ENCODE measurements around the gene PDCL3.

The PDCL3 gene

GRCh38 chr2:100563407-100564247 lies 834 bp downstream of the PDCL3 start:
- peak; percentile 42 to 61 for DNase-seq
- peak overlapping the region; percentile 59 for H2AK5ac ChIP-seq (ENCODE audit: low read length)
- peaks cover 3 to 8% of the 10 kb centered on the region in 2 experiments for H3K4me1 ChIP-seq (ENCODE audit: control insufficient read depth in 1 of 2, insufficient read depth in 2 of 2, low read length in 2 of 2)
- no peak overlapping the region for H3K23ac ChIP-seq (ENCODE audit: low read length)
- peak overlapping the region; percentile 64 for H2BK5ac ChIP-seq (ENCODE audit: low read depth, low read length, poor library complexity)
- H4K91ac ChIP-seq (ENCODE audit: low read depth, low read length): peak overlapping the region; percentile 93
- H3K27me3 ChIP-seq (ENCODE audit: insufficient read depth, low read length): no peaks in the 10 kb centered on the region
- H3K36me3 ChIP-seq (ENCODE audit: control insufficient read depth in 1 of 2, insufficient read depth in 2 of 2, low read length in 2 of 2): peaks cover 6 to 10% of the 10 kb centered on the region in 2 experiments
- no CpG with 5 or more reads among the region's 24 CpGs for WGBS (ENCODE audit: extremely low coverage, insufficient coverage, insufficient read length)
- peak overlapping the region; percentile 92 for H3K18ac ChIP-seq (ENCODE audit: low read length)
- H4K12ac ChIP-seq (ENCODE audit: low read depth, low read length): peak overlapping the region; percentile 98
- peak overlapping the region; percentile 88 for H2BK120ac ChIP-seq (ENCODE audit: insufficient read depth, low read length, poor library complexity)
- H3K79me1 ChIP-seq (ENCODE audit: low read length): peaks cover 6% of the 10 kb centered on the region
- peaks cover 4% of the 10 kb centered on the region for H3K79me2 ChIP-seq (ENCODE audit: control insufficient read depth, insufficient read depth, low read length, poor library complexity)
- H3K4ac ChIP-seq (ENCODE audit: low read depth, low read length): peak overlapping the region; percentile 91
- H3K9me3 ChIP-seq (ENCODE audit: insufficient read depth, low read depth, low read length): no peaks in the 10 kb centered on the region
- H4K8ac ChIP-seq (ENCODE audit: low read depth, low read length): peak overlapping the region; percentile 88
- H3K9ac ChIP-seq (ENCODE audit: low read length): peak overlapping the region; percentile 88
- peak overlapping the region; percentile 83 for H2AFZ ChIP-seq (ENCODE audit: insufficient read depth, low read length, poor library complexity)
- H3K27ac ChIP-seq (ENCODE audit: low read depth, low read length): peak overlapping the region; percentile 91
- H3K4me2 ChIP-seq (ENCODE audit: low read length): peak overlapping the region; percentile 47
- peak overlapping the region; percentile 79 for H3K4me3 ChIP-seq (ENCODE audit: low read depth, low read length)
- no peak overlapping the region for H2BK12ac ChIP-seq (ENCODE audit: low read length)
- peak overlapping the region; percentile 97 for H3K14ac ChIP-seq (ENCODE audit: low read length)

DNA sequence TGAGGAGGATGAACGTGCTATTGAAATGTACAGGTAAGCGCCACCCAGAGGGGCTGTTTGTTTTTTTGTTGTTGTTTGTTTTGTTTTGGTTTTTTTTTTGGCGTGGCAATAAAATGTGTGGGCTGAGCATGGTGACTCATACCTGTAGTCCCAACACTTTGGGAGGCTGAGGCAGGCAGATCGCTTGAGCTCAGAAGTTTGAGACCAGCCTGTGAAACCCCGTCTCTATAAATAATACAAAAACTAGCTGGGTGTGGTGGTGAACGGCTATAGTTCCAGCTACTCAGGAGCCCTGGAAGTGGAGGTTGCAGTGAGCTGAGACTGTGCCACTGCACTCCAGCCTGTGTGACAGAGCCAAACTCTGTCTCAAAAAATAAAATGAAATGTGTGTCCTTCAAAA lies 6.2 kb downstream of the PDCL3 start:
- no peaks in the 10 kb centered on the region for H3K9me3 ChIP-seq (ENCODE audit: insufficient read depth, low read depth, low read length)
- no peak overlapping the region for H3K18ac ChIP-seq (ENCODE audit: low read length)
- no peak overlapping the region for H3K23ac ChIP-seq (ENCODE audit: low read length)
- H3K4ac ChIP-seq (ENCODE audit: low read depth, low read length): no peak overlapping the region
- no peak overlapping the region for H2BK5ac ChIP-seq (ENCODE audit: low read depth, low read length, poor library complexity)
- H2AFZ ChIP-seq (ENCODE audit: insufficient read depth, low read length, poor library complexity): no peak overlapping the region
- H3K9ac ChIP-seq (ENCODE audit: low read length): no peak overlapping the region
- no peak for DNase-seq
- no peaks in the 10 kb centered on the region for H3K79me1 ChIP-seq (ENCODE audit: low read length)
- no peak overlapping the region for H2BK120ac ChIP-seq (ENCODE audit: insufficient read depth, low read length, poor library complexity)
- H4K91ac ChIP-seq (ENCODE audit: low read depth, low read length): no peak overlapping the region
- H2AK5ac ChIP-seq (ENCODE audit: low read length): no peak overlapping the region
- H3K4me1 ChIP-seq (ENCODE audit: control insufficient read depth in 1 of 2, insufficient read depth in 2 of 2, low read length in 2 of 2): peaks cover 0 to 2% of the 10 kb centered on the region in 2 experiments
- H2BK12ac ChIP-seq (ENCODE audit: low read length): no peak overlapping the region
- no peak overlapping the region for H3K27ac ChIP-seq (ENCODE audit: low read depth, low read length)
- H3K4me3 ChIP-seq (ENCODE audit: low read depth, low read length): no peak overlapping the region
- no peak overlapping the region for H4K8ac ChIP-seq (ENCODE audit: low read depth, low read length)
- H4K12ac ChIP-seq (ENCODE audit: low read depth, low read length): no peak overlapping the region
- H3K14ac ChIP-seq (ENCODE audit: low read length): no peak overlapping the region
- no peaks in the 10 kb centered on the region for H3K27me3 ChIP-seq (ENCODE audit: insufficient read depth, low read length)
- peaks cover 22 to 27% of the 10 kb centered on the region in 2 experiments for H3K36me3 ChIP-seq (ENCODE audit: control insufficient read depth in 1 of 2, insufficient read depth in 2 of 2, low read length in 2 of 2)
- no peaks in the 10 kb centered on the region for H3K79me2 ChIP-seq (ENCODE audit: control insufficient read depth, insufficient read depth, low read length, poor library complexity)
- WGBS (ENCODE audit: extremely low coverage, insufficient coverage, insufficient read length): no CpG with 5 or more reads among the region's 6 CpGs
- no peak overlapping the region for H3K4me2 ChIP-seq (ENCODE audit: low read length)

GRCh38 chr2:100571668-100572067 lies 8.9 kb downstream of the PDCL3 start:
- Histone ChIP-seq H3K36me3 (ENCODE audit: control insufficient read depth in 1 of 2, insufficient read depth in 2 of 2, low read length in 2 of 2) (peaks cover 22 to 27% of the 10 kb centered on the region in 2 experiments), H4K8ac (ENCODE audit: low read depth, low read length) (no peak overlapping the region), H3K9ac (ENCODE audit: low read length) (no peak overlapping the region), H3K18ac (ENCODE audit: low read length) (no peak overlapping the region), H3K14ac (ENCODE audit: low read length) (no peak overlapping the region), H3K4me3 (ENCODE audit: low read depth, low read length) (no peak overlapping the region), H3K79me2 (ENCODE audit: control insufficient read depth, insufficient read depth, low read length, poor library complexity) (no peaks in the 10 kb centered on the region), H3K79me1 (ENCODE audit: low read length) (no peaks in the 10 kb centered on the region), H4K12ac (ENCODE audit: low read depth, low read length) (no peak overlapping the region), H3K4me1 (ENCODE audit: control insufficient read depth in 1 of 2, insufficient read depth in 2 of 2, low read length in 2 of 2) (no peaks in the 10 kb centered on the region), H3K9me3 (ENCODE audit: insufficient read depth, low read depth, low read length) (no peaks in the 10 kb centered on the region), H2BK120ac (ENCODE audit: insufficient read depth, low read length, poor library complexity) (no peak overlapping the region), H3K27me3 (ENCODE audit: insufficient read depth, low read length) (no peaks in the 10 kb centered on the region), H3K4me2 (ENCODE audit: low read length) (no peak overlapping the region), H2BK5ac (ENCODE audit: low read depth, low read length, poor library complexity) (no peak overlapping the region), H2BK12ac (ENCODE audit: low read length) (no peak overlapping the region), H3K4ac (ENCODE audit: low read depth, low read length) (no peak overlapping the region), H4K91ac (ENCODE audit: low read depth, low read length) (no peak overlapping the region), H2AK5ac (ENCODE audit: low read length) (no peak overlapping the region), H2AFZ (ENCODE audit: insufficient read depth, low read length, poor library complexity) (no peak overlapping the region), H3K27ac (ENCODE audit: low read depth, low read length) (no peak overlapping the region), H3K23ac (ENCODE audit: low read length) (no peak overlapping the region)
- peak in 1 of 2 donors; percentile 11 for DNase-seq
- no CpG with 5 or more reads among the region's 9 CpGs for WGBS (ENCODE audit: extremely low coverage, insufficient coverage, insufficient read length)

GRCh38 chr2:100577777-100578176 lies 15.0 kb downstream of the PDCL3 start:
- no peak for DNase-seq
- Histone ChIP-seq H3K9ac (ENCODE audit: low read length) (no peak overlapping the region), H2AFZ (ENCODE audit: insufficient read depth, low read length, poor library complexity) (no peak overlapping the region), H3K4me3 (ENCODE audit: low read depth, low read length) (no peak overlapping the region), H2BK5ac (ENCODE audit: low read depth, low read length, poor library complexity) (no peak overlapping the region), H3K14ac (ENCODE audit: low read length) (no peak overlapping the region), H4K12ac (ENCODE audit: low read depth, low read length) (no peak overlapping the region), H3K4ac (ENCODE audit: low read depth, low read length) (no peak overlapping the region), H4K8ac (ENCODE audit: low read depth, low read length) (no peak overlapping the region), H3K79me1 (ENCODE audit: low read length) (no peaks in the 10 kb centered on the region), H3K4me1 (ENCODE audit: control insufficient read depth in 1 of 2, insufficient read depth in 2 of 2, low read length in 2 of 2) (no peaks in the 10 kb centered on the region), H2AK5ac (ENCODE audit: low read length) (no peak overlapping the region), H3K23ac (ENCODE audit: low read length) (no peak overlapping the region), H3K27me3 (ENCODE audit: insufficient read depth, low read length) (no peaks in the 10 kb centered on the region), H3K18ac (ENCODE audit: low read length) (no peak overlapping the region), H3K27ac (ENCODE audit: low read depth, low read length) (no peak overlapping the region), H4K91ac (ENCODE audit: low read depth, low read length) (no peak overlapping the region), H3K36me3 (ENCODE audit: control insufficient read depth in 1 of 2, insufficient read depth in 2 of 2, low read length in 2 of 2) (peaks cover 9 to 12% of the 10 kb centered on the region in 2 experiments), H3K4me2 (ENCODE audit: low read length) (no peak overlapping the region), H3K79me2 (ENCODE audit: control insufficient read depth, insufficient read depth, low read length, poor library complexity) (no peaks in the 10 kb centered on the region), H3K9me3 (ENCODE audit: insufficient read depth, low read depth, low read length) (no peaks in the 10 kb centered on the region), H2BK12ac (ENCODE audit: low read length) (no peak overlapping the region), H2BK120ac (ENCODE audit: insufficient read depth, low read length, poor library complexity) (no peak overlapping the region)
- WGBS (ENCODE audit: extremely low coverage, insufficient coverage, insufficient read length): no CpG with 5 or more reads among the region's 3 CpGs
